A549 (cell line): ENCODE results near the gene ANKRD37. TPM values are rescaled to one million over a fixed set of nuclear protein-coding genes. Genes with fewer than 3 reads are reported as not detected.

ENCODE experiments used
- ATAC-seq, 2 experiments: fragments of 200-7000 bp in 1 of 2; fragments of >200 bp in 1 of 2; cut with Nextera tagmentation in 1 of 2; cut with Tn5 transposase in 1 of 2; 3 replicates each; pipeline versions ENCODE4 v1.8.0 to v1.9.1; 2018 to 2020; ENCODE audit warnings: mild to moderate bottlenecking in 1 of 2, moderate library complexity in 1 of 2
- CTCF ChIA-PET: fragments of 300-600 bp; sonication (Branson Sonifier 250); formaldehyde crosslinking; extraction: SDS; loops from one replicate; lab custom pipeline; 2021; ENCODE audit warnings: antibody characterized with exemption, inconsistent platforms; lab: Yijun Ruan, JAX
- POLR2A ChIA-PET: fragments of 350-600 bp; formaldehyde crosslinking; extraction: SDS; loops from one replicate; lab custom pipeline; 2021; ENCODE audit warnings: antibody characterized with exemption, inconsistent platforms; lab: Yijun Ruan, JAX
- DNase-seq, 2 experiments: peaks; one replicate each; pipeline versions ENCODE4 v3.0.0 to v3.0.0-alpha.2; 2011 to 2016; ENCODE audit warnings: low read depth in 1 of 2, low spot score in 1 of 2
- FAIRE-seq: peaks from 2 replicates; lab custom pipeline; 2011; peaks lifted over from hg19 to GRCh38; lab: Jason Lieb, UNC
- H3K27ac ChIP-seq, 2 experiments: fragments of >200 bp; sonication (Bioruptor Twin); formaldehyde crosslinking; 3 replicates each; pipeline ENCODE4 v1.5.1; 2016 to 2017
- H3K4me1 ChIP-seq: fragments of >200 bp; sonication (Bioruptor Twin); formaldehyde crosslinking; 3 replicates; pipeline ENCODE4 v1.6.1; 2016
- H3K4me2 ChIP-seq: fragments of >200 bp; sonication (Bioruptor Twin); formaldehyde crosslinking; 3 replicates; pipeline ENCODE4 v1.6.1; 2016
- H3K4me3 ChIP-seq: fragments of >200 bp; sonication (Bioruptor Twin); formaldehyde crosslinking; 3 replicates; pipeline ENCODE4 v1.5.1; 2016
- H3K9me3 ChIP-seq: fragments of >200 bp; sonication (Bioruptor Twin); formaldehyde crosslinking; 3 replicates; pipeline ENCODE4 v1.6.1; 2016
- ATOH8 ChIP-seq: fragments of 250-450 bp; sonication (Bioruptor Pico); IDR thresholded peaks from 2 replicates; pipeline ENCODE4 v1.5.0; 2020; ENCODE audit warnings: low read depth, mild to moderate bottlenecking, moderate library complexity
- CBX8 ChIP-seq: fragments of 200-600 bp; sonication (generic); IDR thresholded peaks from 2 replicates; pipeline ENCODE4 v1.6.1; 2016
- CTCF ChIP-seq: fragments of >200 bp; sonication (Bioruptor Twin); formaldehyde crosslinking; IDR thresholded peaks from 3 replicates; pipeline ENCODE4 v1.5.1; 2016
- ELK1 ChIP-seq: fragments of 150-350 bp; IDR thresholded peaks from 2 replicates; pipeline ENCODE4 v1.6.1; 2014; ENCODE audit warnings: low read depth, mild to moderate bottlenecking, low read length
- FOSL2 ChIP-seq, 2 experiments: fragments of 450-650 bp in 1 of 2; fragments of >200 bp in 1 of 2; sonication (Bioruptor Twin) in 1 of 2; formaldehyde crosslinking; IDR thresholded peaks; 2 replicates each; pipeline versions ENCODE4 v1.5.0 to v1.6.1; 2016 to 2020; ENCODE audit warnings: mild to moderate bottlenecking in 1 of 2, moderate library complexity in 1 of 2
- FOXS1 ChIP-seq: fragments of 250-450 bp; sonication (Bioruptor Pico); IDR thresholded peaks from 2 replicates; pipeline ENCODE4 v1.5.0; 2020; ENCODE audit warnings: mild to moderate bottlenecking, moderate library complexity
- HEYL ChIP-seq: fragments of 250-450 bp; sonication (Bioruptor Pico); IDR thresholded peaks from 2 replicates; pipeline ENCODE4 v1.8.0; 2021; ENCODE audit warnings: mild to moderate bottlenecking, moderate library complexity
- HMGXB4 ChIP-seq: fragments of 250-450 bp; sonication (Bioruptor Pico); IDR thresholded peaks from 2 replicates; pipeline ENCODE4 v1.5.0; 2021; ENCODE audit warnings: mild to moderate bottlenecking, moderate library complexity, borderline replicate concordance
- KDM1A ChIP-seq: fragments of 200-600 bp; sonication (generic); IDR thresholded peaks from 2 replicates; pipeline ENCODE4 v1.6.1; 2016; ENCODE audit warnings: low read depth, mild to moderate bottlenecking
- NR3C1 ChIP-seq: fragments of >200 bp; sonication (Bioruptor Twin); formaldehyde crosslinking; IDR thresholded peaks from 3 replicates; pipeline ENCODE4 v1.6.1; 2017
- POLR2AphosphoS2 ChIP-seq: conservative IDR thresholded peaks from 2 replicates; pipeline ENCODE4 v1.6.1; 2012; ENCODE audit warnings: low read length, improper control_type of control experiment, inconsistent platforms
- RAD21 ChIP-seq, 2 experiments: fragments of >200 bp in 1 of 2; sonication (Bioruptor Twin) in 1 of 2; formaldehyde crosslinking in 1 of 2; IDR thresholded peaks in 1 of 2; conservative IDR thresholded peaks in 1 of 2; 2 replicates in 1 of 2; 3 replicates in 1 of 2; pipeline ENCODE4 v1.6.1; 2012 to 2018; ENCODE audit warnings: inconsistent platforms in 1 of 2
- TFCP2L1 ChIP-seq: fragments of 250-450 bp; sonication (Bioruptor Pico); IDR thresholded peaks from 2 replicates; pipeline ENCODE4 v1.5.0; 2021; ENCODE audit warnings: mild to moderate bottlenecking
- ZC3H11A ChIP-seq: fragments of 450-650 bp; IDR thresholded peaks from 2 replicates; pipeline ENCODE4 v1.6.1; 2014; ENCODE audit warnings: antibody characterized with exemption, mild to moderate bottlenecking
- ZNF302 ChIP-seq: fragments of 250-450 bp; sonication (Bioruptor Pico); IDR thresholded peaks from 2 replicates; pipeline ENCODE4 v1.9.0; 2021; ENCODE audit warnings: inconsistent platforms, mild to moderate bottlenecking, moderate library complexity
- WGBS: methylation state at CpG from one replicate; pipeline ENCODE4 v1.1.6; 2017; ENCODE audit errors: missing lambda C conversion rate; 5-methylcytosine and 5-hydroxymethylcytosine counted together
- polyA plus RNA-seq, 4 experiments: library from polyadenylated mRNA; depleted of rRNA in 3 of 4; stranded (reverse); fragments of >200 nt; fragmentation: RNase III in 1 of 4; extraction: RNeasy Plus Mini Kit Qiagen cat#74134 plus additional on column Dnase treatment in 1 of 4; gene quantifications; 2 replicates in 3 of 4; 3 replicates in 1 of 4; pipeline ENCODE4 v1.2.3, GENCODE V29; 2011 to 2017

The ANKRD37 gene
- polyA plus RNA-seq, 2 of the 4 experiments (the other 2 are of a cell fraction): 3.5 to 4.1 TPM

- ATAC-seq: no peak
- no peak for FAIRE-seq
- Histone ChIP-seq H3K4me2 (no peak overlapping the region), H3K27ac (no peak overlapping the region), H3K9me3 (no peaks in the 10 kb centered on the region), H3K4me1 (no peaks in the 10 kb centered on the region), H3K4me3 (no peak overlapping the region)
- no peak for DNase-seq
- POLR2A ChIA-PET: no interaction called here
- no peak for TF ChIP-seq RAD21 (conservative IDR thresholded peaks at IDR 0.05 in 1 of 2, IDR thresholded peaks at IDR 0.05 in 1 of 2)
- no peak for TF ChIP-seq FOSL2 (IDR thresholded peaks at IDR 0.05)
- no peak for TF ChIP-seq FOSL2 (CRISPR knock-in tag; IDR thresholded peaks at IDR 0.05)
- no peak for TF ChIP-seq POLR2AphosphoS2
- TF ChIP-seq CTCF: no peak
- TF ChIP-seq ZNF302 (CRISPR knock-in tag): no peak
- TF ChIP-seq ZC3H11A: no peak
- TF ChIP-seq ATOH8 (CRISPR knock-in tag): no peak
- TF ChIP-seq NR3C1: no peak
- no peak for TF ChIP-seq KDM1A
- CTCF ChIA-PET: no interaction called here
- 88% methylated on average over 4 of the region's 4 CpGs for WGBS
Observed at GRCh38 chr4:185383451-185383850, 13.2 kb upstream of the ANKRD37 start.

GRCh38 chr4:185384061-185384460, 12.6 kb upstream of the ANKRD37 start:
- H3K4me2 ChIP-seq: no peak overlapping the region
- no peaks in the 10 kb centered on the region for H3K4me1 ChIP-seq
- CTCF ChIA-PET: interaction anchor here (0.7 kb wide), 1 partner anchor 12 kb away, joined by 3 read pairs; no protein-coding TSS in a partner anchor
- no peak for DNase-seq
- FAIRE-seq: no peak
- 100% methylated on average over 2 of the region's 2 CpGs for WGBS
- POLR2A ChIA-PET: no interaction called here
- TF ChIP-seq HMGXB4 (CRISPR knock-in tag) (no peak), CTCF (no peak), CBX8 (no peak), TFCP2L1 (CRISPR knock-in tag) (no peak), FOXS1 (CRISPR knock-in tag) (no peak), ELK1 (no peak)
- H3K27ac ChIP-seq: no peak overlapping the region
- H3K9me3 ChIP-seq: no peaks in the 10 kb centered on the region
- no peak for ATAC-seq
- H3K4me3 ChIP-seq: no peak overlapping the region

- Histone ChIP-seq H3K27ac (no peak overlapping the region), H3K4me3 (no peak overlapping the region), H3K4me2 (no peak overlapping the region), H3K4me1 (no peaks in the 10 kb centered on the region), H3K9me3 (no peaks in the 10 kb centered on the region)
- ChIA-PET CTCF (no interaction called here), POLR2A (interaction anchor here (1.8 kb wide), 1 partner anchor 11 kb away, joined by 7 read pairs; the partner anchor contains the start of gene LRP2BP)
- TF ChIP-seq CTCF (no peak), HEYL (CRISPR knock-in tag) (no peak)
- DNase-seq: no peak
- WGBS: 70% methylated on average over 10 of the region's 10 CpGs
- no peak for ATAC-seq
- no peak for FAIRE-seq
Observed at GRCh38 chr4:185384930-185385331, 11.7 kb upstream of the ANKRD37 start.
